G401 (cell line): ENCODE results near the gene ZNF274. TPM values are rescaled to one million over a fixed set of nuclear protein-coding genes. Genes with fewer than 3 reads are reported as not detected.

ENCODE experiments used
- total RNA-seq: library from RNA; depleted of rRNA; stranded (reverse); fragments of >200 nt; shearing (Covaris generic); gene quantifications from 2 replicates; pipeline ENCODE4 v1.2.3, GENCODE V29; 2014; rRNA removed

The ZNF274 gene
- total RNA-seq, 1 experiment from 2014 or later: 54.2 TPM

Other genes with a start within 250 kb of the ZNF274 start
- gene ZNF418, start 247.7 kb upstream of the ZNF274 start, total RNA-seq: 0.27 and 0.49 TPM in 2 replicates
- 3.6 and 10.2 TPM in 2 replicates for gene ZNF256, start 235.4 kb upstream of the ZNF274 start, total RNA-seq
- 0.31 TPM in 1 of 2 replicates, not detected in the other for gene C19orf18, start 208.5 kb upstream of the ZNF274 start, total RNA-seq
- 28.9 and 30.2 TPM in 2 replicates for gene ZNF606, start 180.2 kb upstream of the ZNF274 start, total RNA-seq
- gene ZSCAN1, start 149.0 kb upstream of the ZNF274 start, total RNA-seq: not detected in 2 replicates
- gene ZNF135, start 123.8 kb upstream of the ZNF274 start, total RNA-seq: 0.06 TPM in 1 of 2 replicates, not detected in the other
- gene ZSCAN18, start 84.8 kb upstream of the ZNF274 start, total RNA-seq: 39.8 and 58.3 TPM in 2 replicates
- gene ZNF329, start 32.3 kb upstream of the ZNF274 start, total RNA-seq: 14.5 and 16.9 TPM in 2 replicates
- gene ZNF544, start 45.9 kb downstream of the ZNF274 start, total RNA-seq: 51.5 and 64.3 TPM in 2 replicates
- gene ZNF8, start 95.9 kb downstream of the ZNF274 start, total RNA-seq: 5.2 and 6.5 TPM in 2 replicates
- gene ERVK3-1, start 122.3 kb downstream of the ZNF274 start, total RNA-seq: 22.0 and 23.4 TPM in 2 replicates
- 2.9 and 3.7 TPM in 2 replicates for gene ZSCAN22, start 143.9 kb downstream of the ZNF274 start, total RNA-seq
- gene A1BG, start 170.4 kb downstream of the ZNF274 start, total RNA-seq: 64.2 and 80.3 TPM in 2 replicates
- 1.2 and 4.7 TPM in 2 replicates for gene ZNF497, start 179.7 kb downstream of the ZNF274 start, total RNA-seq
- 9.2 and 9.6 TPM in 2 replicates for gene ZNF837, start 198.0 kb downstream of the ZNF274 start, total RNA-seq
- gene RPS5, start 204.2 kb downstream of the ZNF274 start, total RNA-seq: 2,081 and 2,975 TPM in 2 replicates
- gene RNF225, start 212.6 kb downstream of the ZNF274 start, total RNA-seq: not detected in 2 replicates
- gene ZNF584, start 225.6 kb downstream of the ZNF274 start, total RNA-seq: 25.8 and 60.2 TPM in 2 replicates